NCI-H1105 treated with DMSO at 0.1 percent for 48 hours (cell line): ENCODE data around the gene ARG2.
"Not testable (repeated sequence)": the region's sequence is repeated elsewhere in the genome, so short reads cannot be mapped to it uniquely, and the experiment has no call there.

ENCODE experiments used
- DNase-seq: peaks from one replicate; lab custom pipeline; 2025; lab: John Stamatoyannopoulos, UW

The ARG2 gene

GRCh38 chr14:67586369-67586768 is 33.4 kb upstream of the ARG2 start:
- DNase-seq, result no peak

- no peak for DNase-seq
Observed at GRCh38 chr14:67589204-67589770, 30.4 kb upstream of the ARG2 start.

GRCh38 chr14:67593650-67594049 is 26.1 kb upstream of the ARG2 start:
- DNase-seq, result not testable (repeated sequence)

DNA sequence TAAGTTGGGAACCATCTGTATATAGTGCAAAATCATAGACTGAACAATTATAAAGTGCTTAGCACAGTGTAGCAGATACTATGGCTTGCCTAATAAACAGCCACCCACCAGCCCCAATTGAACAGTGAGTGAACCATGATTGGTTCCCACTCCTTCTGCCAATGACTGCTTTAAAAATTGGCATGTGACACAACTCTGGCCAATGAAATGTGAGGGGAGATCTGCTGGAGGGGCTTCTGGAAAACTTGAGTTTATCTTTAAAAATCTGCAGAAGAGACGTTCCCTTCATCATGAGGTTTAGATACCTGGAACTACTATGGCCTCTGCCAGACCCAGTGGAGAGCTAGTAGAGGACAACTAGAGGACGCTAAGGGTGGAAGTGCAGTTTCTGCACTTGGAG is 24.3 kb upstream of the ARG2 start:
- no peak for DNase-seq

DNA sequence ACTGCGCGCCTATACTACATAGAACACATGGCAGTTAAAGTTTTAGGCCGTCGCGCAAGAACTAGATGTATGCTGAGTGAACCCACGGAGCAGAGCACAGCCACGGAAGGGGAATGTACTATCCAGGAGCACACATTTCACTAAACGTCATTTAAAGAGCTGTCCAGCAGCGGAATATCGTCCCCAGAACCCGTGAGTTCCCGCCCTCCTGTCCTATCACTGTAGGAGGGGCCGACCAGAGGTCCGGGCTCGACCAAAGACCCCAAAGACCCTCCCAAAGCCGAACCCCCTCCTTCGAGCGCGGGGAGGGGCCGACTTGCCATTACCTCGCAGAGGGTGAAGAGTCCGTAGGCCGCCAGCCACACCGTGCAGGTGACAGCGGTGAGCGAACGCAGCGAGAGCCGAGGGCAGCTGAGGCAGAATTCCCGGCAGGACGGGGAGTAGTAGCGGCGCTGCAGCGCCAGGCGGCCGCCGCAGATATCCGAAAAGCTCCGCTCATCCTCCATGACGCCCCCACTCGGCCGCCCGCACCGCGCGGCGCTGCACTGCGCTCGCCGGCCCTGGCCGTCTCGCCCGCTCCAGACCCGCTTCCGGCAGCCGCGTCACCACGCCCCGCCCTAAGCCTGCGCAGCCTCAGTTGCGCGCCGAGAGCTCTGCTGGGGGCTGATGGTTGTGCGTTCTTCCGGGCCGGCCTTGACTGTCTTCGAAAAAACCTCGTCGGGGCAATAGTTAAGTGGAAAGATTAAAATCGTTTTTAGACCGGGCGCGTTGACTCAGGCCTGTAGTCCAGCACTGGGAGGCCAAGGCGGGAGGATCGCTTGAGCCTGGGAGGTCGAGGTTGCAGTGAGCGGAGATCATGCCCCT is 19.8 kb upstream of the ARG2 start, which contains the start of gene PIGH:
TSS of gene PIGH (minus strand) at position 571 of the 864 bp plus-strand sequence. CDS start at position 506, 65 bp downstream.
- peak; percentile 80 for DNase-seq

DNA sequence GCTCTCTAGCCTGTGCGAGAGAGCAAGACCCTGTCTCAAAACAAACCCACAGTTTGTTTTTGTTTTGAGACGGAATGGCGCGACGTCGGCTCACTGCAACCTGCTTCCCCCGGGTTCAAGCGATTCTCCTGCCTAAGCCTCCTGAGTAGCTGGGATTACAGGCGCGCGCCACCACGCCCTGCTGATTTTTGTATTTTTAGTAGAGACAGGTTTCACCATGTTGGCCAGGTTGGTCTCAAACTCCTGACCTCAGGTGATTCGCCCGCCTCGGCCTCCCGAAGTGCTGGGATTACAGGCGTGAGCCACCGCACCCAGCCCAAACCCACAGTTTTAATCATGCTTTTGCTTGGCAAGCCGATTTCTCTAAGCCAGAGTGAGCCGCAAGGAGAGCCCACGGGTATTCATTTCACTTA is 19.2 kb upstream of the ARG2 start:
- DNase-seq, result not testable (repeated sequence)

DNA sequence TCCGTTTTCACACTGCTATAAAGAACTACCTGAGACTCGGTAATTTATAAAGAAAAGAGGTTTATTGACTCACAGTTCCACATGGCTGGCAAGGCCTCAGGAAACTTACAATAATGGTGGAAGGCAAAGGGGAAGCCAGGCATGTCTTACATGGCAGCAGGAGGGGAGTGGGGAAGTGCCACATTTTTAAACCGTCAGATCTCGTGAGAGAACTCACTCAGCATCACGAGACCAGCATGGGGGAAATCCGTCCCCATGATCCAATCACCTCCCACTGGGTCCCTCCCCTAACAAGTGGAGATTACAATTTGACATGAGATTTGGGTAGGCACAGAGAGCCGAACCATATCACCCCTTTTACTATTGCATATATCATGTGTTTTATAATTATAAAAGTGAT is 17.6 kb upstream of the ARG2 start:
- DNase-seq, result no peak

DNA sequence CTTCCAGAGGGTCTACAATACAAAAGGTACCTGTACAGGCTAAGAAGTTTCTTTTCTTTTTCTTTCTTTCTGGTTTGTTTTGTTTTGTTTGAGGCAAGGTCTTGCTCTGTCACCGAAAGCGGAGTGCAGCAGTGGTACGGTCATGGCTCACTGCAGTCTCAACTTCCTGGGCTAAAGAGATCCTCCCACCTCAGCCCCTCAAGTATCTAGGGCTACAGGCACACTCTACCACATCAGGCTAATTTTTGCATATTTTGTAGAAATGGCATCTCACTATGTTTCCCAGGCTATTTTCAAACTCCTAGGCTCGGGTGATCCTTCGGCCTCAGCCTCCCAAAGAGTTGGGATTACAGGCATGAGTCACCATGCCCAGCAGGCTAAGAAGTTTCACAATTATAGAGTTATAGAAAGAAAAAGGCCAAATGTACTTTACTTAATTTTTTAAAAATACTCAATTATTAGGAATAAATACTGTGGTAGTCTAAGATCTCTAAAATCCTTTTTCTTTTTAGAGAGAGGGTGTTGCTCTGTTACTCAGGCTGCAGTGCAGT is 16.6 kb upstream of the ARG2 start:
- DNase-seq, result no peak

- no peak for DNase-seq
Observed at GRCh38 chr14:67607646-67608045, 12.1 kb upstream of the ARG2 start.

GRCh38 chr14:67609642-67610310 is 9.9 kb upstream of the ARG2 start:
- DNase-seq, result no peak

DNA sequence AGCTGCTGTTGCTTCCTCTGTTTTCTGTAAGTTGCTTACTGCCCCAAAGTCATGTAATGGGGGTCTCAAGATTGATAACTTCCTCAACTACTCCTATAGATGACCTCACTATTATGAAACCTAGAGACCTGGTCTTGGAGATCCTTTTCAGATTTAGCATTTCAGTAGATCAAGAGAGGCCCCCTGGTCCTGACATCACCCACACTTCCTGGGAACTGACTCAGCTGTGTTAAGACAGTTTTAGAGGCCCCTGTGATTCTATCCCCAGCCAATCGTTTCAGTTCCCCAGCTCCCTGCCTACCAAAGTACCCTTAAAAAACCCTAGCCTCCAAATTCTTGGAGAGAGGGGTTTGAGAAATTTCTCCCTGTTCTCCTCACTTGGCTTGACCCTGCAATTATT is 9.2 kb upstream of the ARG2 start:
- DNase-seq, result no peak

DNA sequence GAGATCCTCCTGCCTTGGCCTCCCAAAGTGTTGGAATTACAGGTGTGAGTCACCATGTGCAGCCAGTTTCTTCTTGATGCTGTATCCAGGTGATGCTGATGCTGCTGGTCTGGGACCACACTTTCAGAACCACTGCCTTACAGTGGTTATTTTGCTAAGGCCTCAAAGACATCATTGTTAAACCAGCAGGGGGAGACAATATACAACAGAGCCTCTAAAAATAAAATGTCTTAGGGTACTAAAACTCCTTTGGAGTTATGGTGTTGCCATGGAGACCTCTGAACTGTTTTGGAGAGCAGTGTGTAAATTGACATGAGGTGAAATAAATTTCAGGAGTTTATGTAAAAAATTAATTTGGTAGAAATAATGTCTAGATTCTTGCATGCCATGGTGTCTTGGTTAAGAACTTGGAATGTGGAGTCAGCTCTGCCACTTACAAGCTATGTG is 1.1 kb upstream of the ARG2 start:
- peak; percentile 73 for DNase-seq

GRCh38 chr14:67620217-67620785 is 581 bp downstream of the ARG2 start:
- DNase-seq, result peak; percentile 43

GRCh38 chr14:67622675-67623074 is 3.0 kb downstream of the ARG2 start:
- DNase-seq, result no peak

- peak; percentile 12 for DNase-seq
Observed at GRCh38 chr14:67623114-67623513, 3.4 kb downstream of the ARG2 start.

- DNase-seq, result not testable (repeated sequence)
Observed at GRCh38 chr14:67626131-67626530, 6.4 kb downstream of the ARG2 start.

DNA sequence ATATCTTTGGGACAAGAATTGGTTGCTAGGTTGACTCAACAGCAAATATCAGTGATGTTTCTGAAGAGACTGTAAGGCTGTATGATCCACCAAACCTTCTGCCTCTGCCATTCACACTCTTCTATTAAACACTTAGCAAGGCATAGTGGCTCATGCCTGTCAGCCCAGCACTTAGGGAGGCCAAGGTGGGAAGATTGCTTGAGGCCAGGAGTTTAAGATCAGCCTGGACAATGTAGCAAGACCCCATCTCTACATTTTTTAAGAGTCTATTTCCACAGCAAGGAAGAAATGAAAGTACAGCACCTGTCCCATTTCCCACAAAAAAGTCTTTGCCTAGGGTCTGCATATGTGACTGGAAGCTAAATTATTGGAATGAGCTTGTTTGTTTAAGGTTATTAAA is 7.8 kb downstream of the ARG2 start:
- DNase-seq, result no peak

DNA sequence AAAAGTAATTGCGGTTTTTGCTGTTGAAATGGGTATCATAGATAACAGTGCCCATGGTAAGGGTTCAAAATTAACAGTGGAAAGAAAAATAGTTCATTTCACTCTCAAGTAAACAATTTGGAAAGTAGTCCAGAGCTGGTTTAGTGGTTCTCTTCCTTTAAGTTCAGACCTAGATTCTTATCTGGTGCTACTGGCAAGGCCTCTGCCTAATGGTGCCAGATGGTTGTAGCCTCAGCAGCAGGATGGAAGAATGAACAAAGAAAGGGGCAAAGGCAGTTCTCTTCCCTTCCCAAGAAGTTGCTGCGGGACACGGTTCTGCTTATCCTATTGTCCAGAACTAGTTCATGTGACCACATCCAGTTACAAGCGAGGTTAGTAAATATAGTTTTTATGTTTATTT is 10.5 kb downstream of the ARG2 start:
- no peak for DNase-seq

- no peak for DNase-seq
Observed at GRCh38 chr14:67630938-67631337, 11.2 kb downstream of the ARG2 start.

DNA sequence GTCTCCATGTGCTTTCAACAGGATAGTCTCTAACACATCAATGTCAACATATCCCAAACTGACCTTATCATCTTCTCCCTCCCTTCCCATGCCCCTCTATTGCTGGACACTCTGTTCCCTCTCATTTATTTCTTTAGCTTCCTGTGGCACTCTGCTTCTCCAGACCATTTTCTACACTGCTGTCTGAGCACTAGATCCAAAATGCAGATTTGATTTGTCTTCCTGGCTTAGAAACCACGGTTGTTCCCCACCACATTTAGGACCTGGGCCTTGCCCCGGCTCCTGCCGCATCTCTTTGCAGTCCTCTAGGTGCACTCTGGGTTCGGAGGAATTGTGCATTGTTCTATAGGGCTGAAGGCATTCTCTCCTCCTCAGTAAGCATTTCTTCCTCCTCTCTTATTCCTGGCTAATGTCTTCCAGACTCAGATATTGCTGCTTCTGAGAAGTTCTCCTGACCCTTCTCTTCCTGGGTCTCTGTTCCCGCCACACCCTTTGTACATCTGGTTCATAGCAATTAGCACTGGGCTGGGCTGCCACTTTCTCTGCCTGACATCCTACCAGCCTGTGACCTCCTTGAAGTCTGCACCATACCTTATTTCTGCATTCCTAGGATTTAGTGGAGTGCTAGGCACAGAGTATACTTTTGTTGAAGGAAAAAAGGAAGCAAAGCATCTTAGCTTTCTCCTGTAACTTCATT is 13.9 kb downstream of the ARG2 start:
- DNase-seq, result no peak

DNA sequence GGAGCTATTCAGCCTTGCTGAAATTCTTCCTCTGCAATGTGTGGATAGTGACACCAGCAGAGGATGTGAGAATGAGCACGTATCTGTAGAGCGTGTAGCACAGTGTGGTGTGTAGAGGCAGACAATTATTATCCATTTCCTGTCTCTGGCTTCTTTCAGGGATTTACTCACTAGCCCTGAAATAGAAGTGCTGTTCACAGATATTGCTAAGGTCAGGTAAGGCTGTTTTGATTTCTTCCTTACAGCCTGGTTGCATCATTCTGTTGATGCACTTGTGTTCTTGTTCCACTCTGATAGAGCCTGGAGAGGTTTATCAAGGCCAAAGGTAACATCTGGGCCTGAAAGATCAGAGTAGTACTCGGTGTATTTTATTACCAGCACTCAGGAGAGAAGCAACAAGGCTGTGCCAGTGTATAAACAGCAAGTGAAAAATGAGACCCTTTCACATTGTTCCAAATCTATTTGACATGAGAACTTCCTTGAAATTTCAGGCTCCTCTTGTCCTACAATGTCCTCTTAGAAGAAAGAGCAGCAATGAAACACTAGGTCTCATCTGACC is 16.7 kb downstream of the ARG2 start:
- DNase-seq, result no peak
